HepG2 (cell line): Measurements from ENCODE around the gene LRRIQ4. TPM values are rescaled to one million over a fixed set of nuclear protein-coding genes. Genes with fewer than 3 reads are reported as not detected.

Experiments used
- ATM ChIP-seq: fragments of 450-650 bp; IDR thresholded peaks from 2 replicates; pipeline ENCODE4 v1.7.1; 2017; ENCODE audit warnings: mild to moderate bottlenecking, borderline replicate concordance
- BORCS8-MEF2B ChIP-seq: sonication (generic); formaldehyde crosslinking; IDR thresholded peaks from 2 replicates; pipeline ENCODE4 v1.8.0; 2022; ENCODE audit warnings: mild to moderate bottlenecking, missing genetic modification reagents
- CTCF ChIP-seq: sonication (generic); formaldehyde crosslinking; IDR thresholded peaks from 2 replicates; pipeline ENCODE4 v1.5.0; 2020; ENCODE audit warnings: mild to moderate bottlenecking, missing genetic modification reagents, moderate library complexity
- GLMP ChIP-seq: sonication (generic); formaldehyde crosslinking; IDR thresholded peaks from 2 replicates; pipeline ENCODE4 v1.9.0; 2021; ENCODE audit warnings: missing genetic modification reagents, mild to moderate bottlenecking, borderline replicate concordance
- HMG20B ChIP-seq: conservative IDR thresholded peaks from 2 replicates; pipeline ENCODE4 v1.6.1; 2016; ENCODE audit warnings: missing genetic modification reagents, missing compliant biosample characterization
- ISL2 ChIP-seq: sonication (generic); formaldehyde crosslinking; IDR thresholded peaks from 2 replicates; pipeline ENCODE4 v1.5.0; 2020; ENCODE audit warnings: missing genetic modification reagents
- KLF13 ChIP-seq: sonication (generic); formaldehyde crosslinking; IDR thresholded peaks from 2 replicates; pipeline ENCODE4 v1.4.0; 2020; ENCODE audit warnings: mild to moderate bottlenecking, missing genetic modification reagents
- NFYC ChIP-seq: IDR thresholded peaks from 2 replicates; pipeline ENCODE4 v1.6.1; 2016; ENCODE audit warnings: missing genetic modification reagents, missing compliant biosample characterization
- ONECUT2 ChIP-seq: sonication (generic); formaldehyde crosslinking; IDR thresholded peaks from 2 replicates; pipeline ENCODE4 v1.4.0; 2020; ENCODE audit warnings: missing genetic modification reagents
- PRMT3 ChIP-seq: sonication (generic); formaldehyde crosslinking; IDR thresholded peaks from 2 replicates; pipeline ENCODE4 v1.8.1; 2022; ENCODE audit warnings: low read depth, mild to moderate bottlenecking, moderate library complexity, missing genetic modification reagents, borderline replicate concordance
- ZBTB21 ChIP-seq: sonication (generic); formaldehyde crosslinking; IDR thresholded peaks from 2 replicates; pipeline ENCODE4 v1.4.0; 2020; ENCODE audit warnings: missing genetic modification reagents
- ZBTB26 ChIP-seq: IDR thresholded peaks from 2 replicates; pipeline ENCODE4 v1.6.1; 2016; ENCODE audit warnings: missing compliant biosample characterization, missing genetic modification reagents, borderline replicate concordance
- ZFP82 ChIP-seq: sonication (generic); formaldehyde crosslinking; IDR thresholded peaks from 2 replicates; pipeline ENCODE4 v1.5.1; 2020; ENCODE audit warnings: mild to moderate bottlenecking, missing genetic modification reagents, borderline replicate concordance
- ZNF431 ChIP-seq: sonication (generic); formaldehyde crosslinking; IDR thresholded peaks from 2 replicates; pipeline ENCODE4 v1.9.0; 2022; ENCODE audit warnings: missing genetic modification reagents, low read depth, mild to moderate bottlenecking, borderline replicate concordance
- ZNF512 ChIP-seq: sonication (generic); formaldehyde crosslinking; IDR thresholded peaks from 2 replicates; pipeline ENCODE4 v1.4.0; 2020; ENCODE audit warnings: mild to moderate bottlenecking, missing genetic modification reagents
- ZNF556 ChIP-seq: sonication (generic); formaldehyde crosslinking; IDR thresholded peaks from 2 replicates; pipeline ENCODE4 v1.4.0; 2020; ENCODE audit warnings: mild to moderate bottlenecking, missing genetic modification reagents, borderline replicate concordance
- ZNF567 ChIP-seq: sonication (generic); formaldehyde crosslinking; IDR thresholded peaks from 2 replicates; pipeline ENCODE4 v1.8.1; 2023; ENCODE audit warnings: mild to moderate bottlenecking, missing genetic modification reagents, borderline replicate concordance
- ZNF639 ChIP-seq: conservative IDR thresholded peaks from 2 replicates; pipeline ENCODE4 v1.6.1; 2018; ENCODE audit warnings: missing genetic modification reagents
- ZNF670 ChIP-seq: sonication (generic); formaldehyde crosslinking; IDR thresholded peaks from 2 replicates; pipeline ENCODE4 v1.8.0; 2022; ENCODE audit warnings: mild to moderate bottlenecking, missing genetic modification reagents, borderline replicate concordance
- ZNF749 ChIP-seq: sonication (generic); formaldehyde crosslinking; IDR thresholded peaks from 2 replicates; pipeline ENCODE4 v1.8.0; 2022; ENCODE audit warnings: mild to moderate bottlenecking, missing genetic modification reagents, moderate library complexity, borderline replicate concordance
- ZNF768 ChIP-seq: sonication (generic); formaldehyde crosslinking; IDR thresholded peaks from 2 replicates; pipeline ENCODE4 v1.4.0; 2020; ENCODE audit warnings: missing genetic modification reagents
- polyA plus RNA-seq, 8 experiments: library from polyadenylated mRNA; depleted of rRNA in 3 of 8; stranded (reverse) in 7 of 8; unstranded in 1 of 8; fragments of >200 nt; fragmentation: Illumina TruSeq in 4 of 8; extraction: Trizol in 4 of 8; gene quantifications; 2 replicates each; pipeline versions ENCODE4 v1.2.1 to v1.2.3, GENCODE V29; 2011 to 2016; ENCODE audit warnings: low read depth in 4 of 8, missing spikeins in 1 of 8, mixed read lengths in 1 of 8; ENCODE audit not compliant: insufficient read depth in 1 of 8
- total RNA-seq, 5 experiments: library from RNA; depleted of rRNA; stranded (reverse); fragments of >200 nt; fragmentation: Illumina TruSeq; extraction: Trizol; gene quantifications; 2 replicates each; pipeline ENCODE4 v1.2.3, GENCODE V29; 2016; ENCODE audit warnings: low read depth in 1 of 5

LRRIQ4 gene
- total and polyA plus RNA-seq, 2 of the 13 experiments (the other 11 are each of a cell fraction or from before 2014, with no cell fraction given) = not detected

GRCh38 chr3:169772897-169773816 is 39.5 kb upstream of the LRRIQ4 start, which contains the start of gene MYNN (continued):
- no peak; the same call in 1 of the 2 replicates for TF ChIP-seq CTCF (CRISPR knock-in tag)
- peak; percentile 45; the same call in 1 of the 2 replicates for TF ChIP-seq BORCS8-MEF2B (CRISPR knock-in tag)
- peak; percentile 81 for TF ChIP-seq ZNF556 (CRISPR knock-in tag)
- peak; percentile 57; the same call in 1 of the 2 replicates for TF ChIP-seq ZNF639 (CRISPR knock-in tag)
- TF ChIP-seq ISL2 (CRISPR knock-in tag) = peak; percentile 66
- TF ChIP-seq ZBTB26 = peak; percentile 64; the same call in 1 of the 2 replicates
- TF ChIP-seq KLF13 (CRISPR knock-in tag) = no peak
- no peak for TF ChIP-seq HMG20B (CRISPR knock-in tag)
- TF ChIP-seq ATM = no peak
- no peak for TF ChIP-seq ONECUT2 (CRISPR knock-in tag)
- TF ChIP-seq PRMT3 = no peak
- peak; percentile 44; the same call in 1 of the 2 replicates for TF ChIP-seq ZNF768 (CRISPR knock-in tag)
- TF ChIP-seq ZNF670 (CRISPR knock-in tag) = 0 out of 2 replicates have a peak, but pooled peaks have one; percentile 74
- peak; percentile 48; the same call in 1 of the 2 replicates for TF ChIP-seq ZNF431 (CRISPR knock-in tag)
- TF ChIP-seq ZFP82 = peak; percentile 89
- 0 out of 2 replicates have a peak, but pooled peaks have one; percentile 19 for TF ChIP-seq NFYC (CRISPR knock-in tag)
- peak; percentile 57; the same call in 1 of the 2 replicates for TF ChIP-seq ZNF567 (CRISPR knock-in tag)
- no peak for TF ChIP-seq GLMP
- TF ChIP-seq ZNF749 (CRISPR knock-in tag) = no peak
- peak; percentile 94 for TF ChIP-seq ZBTB21 (CRISPR knock-in tag)
- no peak for TF ChIP-seq ZNF512 (CRISPR knock-in tag)
